SK-N-MC (cell line): ENCODE data around the gene EXPH5.

Experiments used
- EZH2 ChIP-seq: fragments of 200-600 bp; sonication (generic); IDR thresholded peaks from one replicate; pipeline ENCODE4 v1.6.1; 2017; ENCODE audit warnings: antibody characterized with exemption
- POLR2AphosphoS5 ChIP-seq: IDR thresholded peaks from 2 replicates; pipeline ENCODE4 v1.6.1; 2012; ENCODE audit warnings: mild to moderate bottlenecking, low read depth, low read length, borderline replicate concordance

- TF ChIP-seq POLR2AphosphoS5 (no peak), EZH2 (no peak)
Measured at GRCh38 chr11:108500721-108501120, 92.8 kb downstream of the EXPH5 start.
